ENCODE results near the gene LAMA1.

DNA sequence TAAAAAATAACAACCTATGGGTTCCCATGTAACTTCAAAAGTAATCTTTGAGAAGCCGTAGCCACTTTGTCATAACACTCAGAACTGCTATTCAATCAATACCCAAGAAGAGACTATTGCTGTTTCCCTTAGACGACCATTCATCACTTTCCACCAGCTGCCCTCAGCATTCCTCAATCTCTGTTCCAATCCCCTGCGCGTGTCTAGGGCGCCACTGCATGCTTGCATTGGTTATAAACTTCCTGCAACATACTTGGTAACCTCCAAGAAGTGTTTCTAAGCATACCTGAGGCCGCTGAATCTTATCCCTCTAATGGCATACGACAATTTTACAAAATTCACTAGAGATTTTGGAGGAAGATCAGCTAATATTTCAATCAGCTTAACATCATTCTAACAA is 134.2 kb downstream of the LAMA1 start:
- TF ChIP-seq TAF1 (IDR thresholded peaks at IDR 0.05; ENCODE audit: low read depth, low read length) (no peak), POLR2A (IDR thresholded peaks at IDR 0.05; ENCODE audit: low read depth, low read length) (no peak)

Measured in GM12891 (cell line).